Measurements from ENCODE around the gene ACP2. TPM values are rescaled to one million over a fixed set of nuclear protein-coding genes. Genes with fewer than 3 reads are reported as not detected.

The ACP2 gene
- polyA plus RNA-seq, 1 experiment: 31.1 TPM

GRCh38 chr11:47261291-47261800, 12.7 kb upstream of the ACP2 start:
- H3K36me3 ChIP-seq (ENCODE audit: control insufficient read depth, insufficient read depth, low read length): no peaks in the 10 kb centered on the region
- no peak overlapping the region for H3K4me3 ChIP-seq (ENCODE audit: low read depth, low read length)
- no peak for TF ChIP-seq CTCF (IDR thresholded peaks at IDR 0.05; ENCODE audit: insufficient read depth, low read depth, low read length)
- no peak for DNase-seq (ENCODE audit: low read depth)
- ChIA-PET POLR2A (no interaction called here), CTCF (interaction anchor here (5.8 kb wide), 1 partner anchor 82 kb away, joined by 55 read pairs; the partner anchor contains the start of gene ARFGAP2)
- H3K27me3 ChIP-seq (ENCODE audit: control insufficient read depth, insufficient read depth, low read length): no peaks in the 10 kb centered on the region

DNA sequence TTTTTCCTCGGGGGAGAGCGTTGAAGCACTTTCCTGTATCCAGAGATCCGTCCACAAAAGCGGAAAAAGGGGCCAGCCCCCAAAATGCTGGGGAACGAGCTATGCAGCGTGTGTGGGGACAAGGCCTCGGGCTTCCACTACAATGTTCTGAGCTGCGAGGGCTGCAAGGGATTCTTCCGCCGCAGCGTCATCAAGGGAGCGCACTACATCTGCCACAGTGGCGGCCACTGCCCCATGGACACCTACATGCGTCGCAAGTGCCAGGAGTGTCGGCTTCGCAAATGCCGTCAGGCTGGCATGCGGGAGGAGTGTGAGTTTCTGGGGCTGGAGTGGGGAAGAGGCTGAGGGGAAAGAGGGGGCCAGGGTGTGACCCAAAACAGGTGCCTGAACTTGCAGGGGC, 11.8 kb upstream of the ACP2 start:
- H3K27me3 ChIP-seq (ENCODE audit: control insufficient read depth, insufficient read depth, low read length): no peaks in the 10 kb centered on the region
- POLR2A ChIA-PET: no interaction called here
- TF ChIP-seq CTCF (IDR thresholded peaks at IDR 0.05; ENCODE audit: insufficient read depth, low read depth, low read length): no peak
- DNase-seq (ENCODE audit: low read depth): no peak
- no peak overlapping the region for H3K4me3 ChIP-seq (ENCODE audit: low read depth, low read length)
- H3K36me3 ChIP-seq (ENCODE audit: control insufficient read depth, insufficient read depth, low read length): no peaks in the 10 kb centered on the region
- CTCF ChIA-PET: interaction anchor here (1.1 to 5.8 kb wide), 14 partner anchors 10 to 152 kb away, joined by 3 to 55 read pairs (median 5); partner anchors contain the start of genes ACP2 and ARFGAP2

- H3K27me3 ChIP-seq (ENCODE audit: control insufficient read depth, insufficient read depth, low read length): no peaks in the 10 kb centered on the region
- ChIA-PET POLR2A (interaction anchor here (0.6 kb wide), 1 partner anchor 45 kb away, joined by 10 read pairs; no protein-coding TSS in a partner anchor), CTCF (interaction anchor here (0.7 to 5.8 kb wide), 21 partner anchors 10 to 153 kb away, joined by 3 to 55 read pairs (median 5); partner anchors contain the start of genes ACP2, ARFGAP2 and DDB2)
- no peaks in the 10 kb centered on the region for H3K36me3 ChIP-seq (ENCODE audit: control insufficient read depth, insufficient read depth, low read length)
- DNase-seq (ENCODE audit: low read depth): no peak
- TF ChIP-seq CTCF (IDR thresholded peaks at IDR 0.05; ENCODE audit: insufficient read depth, low read depth, low read length): peak; percentile 80
- no peak overlapping the region for H3K4me3 ChIP-seq (ENCODE audit: low read depth, low read length)
Observed at GRCh38 chr11:47259232-47259977, 10.8 kb upstream of the ACP2 start.

DNA sequence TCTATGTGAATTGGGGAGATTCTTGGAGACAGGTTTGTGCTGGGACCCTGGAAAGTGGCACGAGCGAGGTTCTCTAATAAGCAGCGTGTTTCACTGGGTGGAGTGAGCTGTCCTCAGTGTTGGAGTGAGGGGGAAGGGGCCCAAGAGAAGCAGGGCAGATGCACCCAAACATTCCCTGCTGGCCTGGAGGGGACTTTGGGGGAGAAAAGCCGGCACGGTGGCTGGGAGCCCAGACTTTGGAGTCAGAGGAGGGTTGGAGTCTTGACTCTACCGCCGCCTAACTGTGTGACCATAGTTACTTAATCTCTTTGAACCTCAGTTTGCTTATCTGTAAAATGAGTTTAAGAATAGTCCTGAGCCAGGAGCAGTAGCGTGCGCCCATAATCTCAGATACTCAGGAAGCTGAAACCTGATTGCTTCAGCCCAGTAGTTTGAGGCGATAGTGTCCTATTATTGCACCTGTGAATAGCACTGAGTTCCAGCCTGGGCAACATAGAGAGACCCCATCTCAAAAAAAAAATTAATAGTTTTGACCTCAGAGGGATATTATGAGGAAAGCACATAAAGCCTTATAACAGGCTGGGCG, 9.8 kb upstream of the ACP2 start:
- H3K27me3 ChIP-seq (ENCODE audit: control insufficient read depth, insufficient read depth, low read length): no peaks in the 10 kb centered on the region
- DNase-seq (ENCODE audit: low read depth): no peak
- ChIA-PET CTCF (interaction anchor here (0.8 to 5.8 kb wide), 19 partner anchors 9 to 195 kb away, joined by 3 to 55 read pairs (median 5); partner anchors contain the start of genes ACP2, ARFGAP2 and DDB2), POLR2A (no interaction called here)
- no peak for TF ChIP-seq CTCF (IDR thresholded peaks at IDR 0.05; ENCODE audit: insufficient read depth, low read depth, low read length)
- peak overlapping the region; percentile 32 for H3K4me3 ChIP-seq (ENCODE audit: low read depth, low read length)
- H3K36me3 ChIP-seq (ENCODE audit: control insufficient read depth, insufficient read depth, low read length): no peaks in the 10 kb centered on the region

All from BJ (cell line).